ENCODE data around the gene ABHD17C. TPM values are rescaled to one million over a fixed set of nuclear protein-coding genes. Genes with fewer than 3 reads are reported as not detected.
"Not testable (repeated sequence)": the region's sequence is repeated elsewhere in the genome, so short reads cannot be mapped to it uniquely, and the experiment has no call there.

Gene ABHD17C
- 0.84 TPM for total RNA-seq

DNA sequence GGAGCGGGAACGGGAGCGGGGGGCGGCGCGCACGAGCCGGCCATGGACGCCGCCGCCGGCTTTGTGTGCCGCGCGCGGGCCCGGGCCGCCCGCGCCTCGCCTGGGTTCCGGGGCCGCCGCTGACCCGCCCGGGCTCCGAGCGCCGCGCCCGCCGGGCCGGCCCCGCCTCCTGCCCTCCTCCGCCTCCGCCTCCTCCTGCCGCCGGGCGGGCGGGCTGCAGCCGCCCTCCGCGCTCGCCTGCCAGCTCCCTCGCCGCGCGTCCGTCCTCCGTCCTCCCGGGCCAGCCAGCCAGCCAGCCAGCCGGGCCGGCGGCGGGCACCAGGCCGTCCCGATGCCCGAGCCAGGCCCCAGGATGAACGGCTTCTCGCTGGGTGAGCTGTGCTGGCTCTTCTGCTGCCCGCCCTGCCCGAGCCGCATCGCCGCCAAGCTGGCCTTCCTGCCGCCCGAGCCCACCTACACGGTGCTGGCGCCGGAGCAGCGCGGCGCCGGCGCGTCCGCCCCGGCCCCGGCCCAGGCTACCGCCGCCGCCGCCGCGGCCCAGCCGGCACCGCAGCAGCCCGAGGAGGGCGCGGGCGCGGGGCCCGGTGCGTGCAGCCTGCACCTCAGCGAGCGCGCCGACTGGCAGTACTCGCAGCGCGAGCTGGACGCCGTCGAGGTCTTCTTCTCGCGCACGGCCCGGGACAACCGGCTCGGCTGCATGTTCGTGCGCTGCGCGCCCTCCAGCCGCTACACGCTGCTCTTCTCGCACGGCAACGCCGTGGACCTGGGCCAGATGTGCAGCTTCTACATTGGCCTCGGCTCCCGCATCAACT is at the start of gene ABHD17C:
ABHD17C (plus strand) TSS at position 212 of the 812 bp plus-strand sequence; CDS start at position 332, 120 bp downstream.
- H3K9me3 ChIP-seq (ENCODE audit: low read depth, low read length): no peaks in the 10 kb centered on the region
- peak within 1 kb of the TSS; percentile 48 for H3K4me3 ChIP-seq (ENCODE audit: low read length)
- H3K4me1 ChIP-seq (ENCODE audit: insufficient read depth, low read length): peaks cover 24% of the 10 kb centered on the region
- no peaks in the 10 kb centered on the region for H3K27me3 ChIP-seq (ENCODE audit: insufficient read depth, low read length)

DNA sequence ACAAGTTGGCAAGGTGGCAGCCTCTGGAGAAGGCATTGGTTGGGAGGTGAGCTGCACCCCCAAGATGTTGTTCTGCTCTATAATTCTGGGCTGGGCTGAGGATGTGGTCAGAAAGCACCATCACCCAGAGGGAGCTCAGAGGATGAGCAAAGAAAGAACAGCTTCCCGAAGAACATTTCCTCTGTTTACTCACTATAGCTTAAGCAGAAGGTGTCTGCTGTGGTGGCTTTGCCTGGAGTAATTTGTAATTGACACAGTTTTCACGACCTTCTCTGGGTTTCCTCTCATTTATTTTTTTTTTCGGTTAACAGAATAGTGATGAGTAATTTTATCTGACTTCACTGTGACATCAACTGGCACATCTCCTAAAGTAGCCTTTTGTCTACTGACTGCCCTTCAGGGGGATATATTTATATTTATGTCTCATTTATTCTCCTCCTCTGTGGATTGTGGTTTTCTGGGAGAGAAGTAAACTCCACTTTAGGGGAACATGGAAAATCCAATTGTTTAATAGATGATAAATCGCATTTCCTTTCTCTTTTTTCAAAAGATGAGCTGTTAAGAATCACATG is 49.5 kb upstream of the ABHD17C start:
- H3K4me1 ChIP-seq (ENCODE audit: insufficient read depth, low read length): peaks cover 15% of the 10 kb centered on the region
- H3K27me3 ChIP-seq (ENCODE audit: insufficient read depth, low read length): no peaks in the 10 kb centered on the region
- H3K4me3 ChIP-seq (ENCODE audit: low read length): no peak overlapping the region
- no peaks in the 10 kb centered on the region for H3K9me3 ChIP-seq (ENCODE audit: low read depth, low read length)

DNA sequence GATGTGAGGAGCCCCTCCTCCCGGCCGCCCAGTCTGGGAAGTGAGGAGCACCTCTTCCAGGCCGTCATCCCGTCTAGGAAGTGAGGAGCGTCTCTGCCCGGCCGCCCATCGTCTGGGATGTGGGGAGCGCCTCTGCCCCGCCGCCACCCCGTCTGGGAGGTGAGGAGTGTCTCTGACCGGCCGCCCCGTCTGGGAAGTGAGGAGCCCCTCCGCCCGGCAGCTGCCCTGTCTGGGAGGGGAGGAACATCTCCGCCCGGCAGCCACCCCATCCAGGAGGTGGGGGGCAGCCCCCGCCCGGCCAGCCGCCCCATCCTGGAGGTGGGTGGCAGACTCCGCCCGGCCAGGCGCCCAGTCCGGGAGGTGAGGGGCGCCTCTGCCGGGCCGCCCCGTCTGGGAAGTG is 47.7 kb upstream of the ABHD17C start:
- not testable (repeated sequence) for H3K27me3 ChIP-seq (ENCODE audit: insufficient read depth, low read length); H3K9me3 ChIP-seq (ENCODE audit: low read depth, low read length); H3K4me3 ChIP-seq (ENCODE audit: low read length)
- peaks cover 15% of the 10 kb centered on the region for H3K4me1 ChIP-seq (ENCODE audit: insufficient read depth, low read length)

DNA sequence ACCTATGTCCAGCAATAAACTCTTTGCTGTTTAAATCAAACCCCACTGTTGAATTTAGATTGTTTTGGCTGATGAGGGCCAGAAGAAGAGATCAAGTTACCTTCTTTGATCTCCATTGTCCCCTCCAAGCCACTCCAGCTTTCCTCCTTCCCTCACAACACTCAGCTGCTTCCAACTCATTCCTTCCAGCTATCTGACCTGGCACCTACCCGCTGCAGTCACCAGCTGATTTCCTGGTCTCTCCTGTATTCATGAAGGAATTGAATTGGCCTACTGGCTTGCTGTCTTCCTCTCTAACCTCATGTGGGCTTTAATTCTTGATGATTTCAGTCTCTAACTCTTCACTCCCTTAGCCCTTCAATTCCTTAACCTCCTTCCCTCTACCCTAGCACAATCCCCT is 40.8 kb upstream of the ABHD17C start:
- Histone ChIP-seq H3K4me3 (ENCODE audit: low read length) (no peak overlapping the region), H3K9me3 (ENCODE audit: low read depth, low read length) (no peaks in the 10 kb centered on the region), H3K27me3 (ENCODE audit: insufficient read depth, low read length) (no peaks in the 10 kb centered on the region), H3K4me1 (ENCODE audit: insufficient read depth, low read length) (no peaks in the 10 kb centered on the region)

DNA sequence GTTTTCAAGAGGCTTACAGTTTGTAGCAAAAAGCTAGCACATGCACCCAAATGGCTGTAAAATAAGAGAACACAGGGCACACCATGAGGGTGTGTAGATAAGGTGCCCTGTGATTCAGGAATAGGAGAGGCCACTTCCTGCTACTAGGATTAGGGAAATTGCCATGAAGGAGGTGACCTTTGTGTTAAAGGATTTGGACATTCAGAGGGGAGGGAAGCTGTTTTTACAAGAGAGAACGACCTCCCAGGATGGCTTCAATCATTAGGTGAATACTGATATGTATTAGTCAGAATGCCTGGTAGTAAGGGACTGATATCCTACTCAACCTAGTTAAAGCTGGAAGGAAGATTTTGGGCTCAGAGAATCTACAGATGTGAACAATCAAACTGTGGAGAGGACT is 35.7 kb upstream of the ABHD17C start:
- Histone ChIP-seq H3K9me3 (ENCODE audit: low read depth, low read length) (no peaks in the 10 kb centered on the region), H3K4me1 (ENCODE audit: insufficient read depth, low read length) (no peaks in the 10 kb centered on the region), H3K27me3 (ENCODE audit: insufficient read depth, low read length) (no peaks in the 10 kb centered on the region), H3K4me3 (ENCODE audit: low read length) (no peak overlapping the region)

DNA sequence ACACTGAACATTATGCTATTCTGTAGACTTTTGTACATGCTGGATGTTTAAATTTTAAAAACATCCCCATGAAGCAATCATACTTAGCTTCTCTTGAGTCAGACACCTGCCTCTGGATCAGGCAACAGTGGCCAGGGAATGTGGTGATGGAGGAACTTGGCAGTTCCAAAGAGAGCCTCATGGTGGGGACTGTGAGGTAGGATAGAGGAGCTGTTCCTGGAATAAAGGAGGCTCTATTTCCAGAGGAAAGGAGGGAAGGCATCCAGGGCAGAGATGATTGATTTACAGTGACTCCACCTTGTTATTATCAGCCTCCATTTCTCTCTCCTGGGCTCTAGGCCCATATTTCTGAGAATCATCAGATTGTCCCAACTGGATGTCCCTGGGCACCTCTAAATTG is 35.0 kb upstream of the ABHD17C start:
- Histone ChIP-seq H3K9me3 (ENCODE audit: low read depth, low read length) (no peaks in the 10 kb centered on the region), H3K27me3 (ENCODE audit: insufficient read depth, low read length) (no peaks in the 10 kb centered on the region), H3K4me1 (ENCODE audit: insufficient read depth, low read length) (no peaks in the 10 kb centered on the region), H3K4me3 (ENCODE audit: low read length) (no peak overlapping the region)

DNA sequence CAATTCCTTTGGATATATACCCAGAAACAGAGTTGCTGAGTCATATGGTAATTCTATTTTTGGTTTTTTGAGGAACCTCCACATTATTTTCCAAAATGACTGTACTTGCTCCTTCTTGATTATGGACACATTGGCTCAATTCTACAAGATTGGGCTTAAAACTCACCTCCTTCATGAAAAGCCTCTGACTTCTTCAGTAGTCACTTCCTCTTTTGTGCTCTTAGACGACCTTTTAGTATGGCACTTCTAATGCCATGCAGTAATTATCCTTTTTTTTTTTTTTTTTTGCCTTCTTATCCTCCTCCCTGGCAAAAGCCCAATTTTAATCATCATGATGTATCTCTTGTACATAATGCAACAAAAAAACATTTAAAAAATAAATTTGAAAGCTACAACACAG is 33.0 kb upstream of the ABHD17C start:
- Histone ChIP-seq H3K27me3 (ENCODE audit: insufficient read depth, low read length) (no peaks in the 10 kb centered on the region), H3K4me1 (ENCODE audit: insufficient read depth, low read length) (no peaks in the 10 kb centered on the region), H3K4me3 (ENCODE audit: low read length) (no peak overlapping the region), H3K9me3 (ENCODE audit: low read depth, low read length) (no peaks in the 10 kb centered on the region)

DNA sequence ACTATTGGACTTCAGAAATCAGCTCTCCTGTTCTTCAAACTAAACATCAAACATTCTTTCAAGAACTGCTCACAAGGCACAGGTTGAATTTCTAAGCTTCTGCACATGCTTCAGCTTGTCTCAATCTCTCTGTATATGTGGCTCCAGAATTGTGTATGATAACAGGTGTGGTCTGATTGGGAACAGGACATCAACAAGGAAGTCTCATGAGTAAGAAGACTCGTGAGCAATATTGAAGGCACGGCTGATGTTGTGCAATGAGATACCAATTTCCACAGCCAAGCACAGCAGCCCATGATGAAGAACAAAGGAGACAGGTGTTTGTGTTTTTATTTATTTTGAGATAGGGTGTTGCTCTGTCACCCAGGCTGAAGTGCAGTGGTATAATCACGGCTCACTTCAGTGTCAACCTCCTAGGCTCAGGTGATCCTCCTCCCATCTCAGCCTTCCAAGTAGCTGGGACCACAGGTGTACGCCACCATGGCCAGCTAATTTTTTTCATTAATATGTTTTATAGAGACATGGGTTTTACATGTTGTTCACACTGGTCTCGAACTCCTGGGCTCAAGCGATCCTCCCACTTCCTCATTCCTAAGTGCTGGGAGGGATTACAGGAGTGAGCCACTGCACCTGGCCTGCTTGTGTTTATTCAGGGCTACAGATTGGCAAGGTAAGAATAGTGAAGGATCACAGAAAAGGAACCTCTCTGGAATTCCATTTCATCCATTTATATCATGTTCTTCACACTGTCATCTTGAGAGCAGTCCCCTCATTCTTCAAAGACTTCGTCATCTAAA is 32.2 kb upstream of the ABHD17C start:
- H3K4me1 ChIP-seq (ENCODE audit: insufficient read depth, low read length): no peaks in the 10 kb centered on the region
- H3K27me3 ChIP-seq (ENCODE audit: insufficient read depth, low read length): no peaks in the 10 kb centered on the region
- H3K4me3 ChIP-seq (ENCODE audit: low read length): no peak overlapping the region
- H3K9me3 ChIP-seq (ENCODE audit: low read depth, low read length): no peaks in the 10 kb centered on the region

DNA sequence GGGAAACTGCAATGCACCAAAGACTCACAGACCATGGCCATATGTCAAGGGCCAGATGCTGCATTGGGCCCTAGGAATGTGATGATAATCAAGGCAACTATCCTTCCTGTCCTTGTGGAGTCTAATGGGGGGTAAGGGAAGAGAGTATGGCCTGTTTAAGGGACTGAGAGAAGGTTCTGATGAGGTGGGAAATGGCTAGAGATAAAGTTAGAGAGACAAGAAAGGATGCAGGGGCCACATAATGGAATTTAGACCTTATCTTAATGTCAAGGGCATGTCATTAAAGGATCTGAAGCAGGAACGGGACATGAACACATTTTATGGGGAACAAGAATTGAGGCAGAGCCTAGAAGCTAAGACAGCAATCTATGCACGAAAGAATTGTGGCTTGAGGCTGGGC is 30.0 kb upstream of the ABHD17C start:
- Histone ChIP-seq H3K27me3 (ENCODE audit: insufficient read depth, low read length) (no peaks in the 10 kb centered on the region), H3K4me3 (ENCODE audit: low read length) (no peak overlapping the region), H3K4me1 (ENCODE audit: insufficient read depth, low read length) (no peaks in the 10 kb centered on the region), H3K9me3 (ENCODE audit: low read depth, low read length) (no peaks in the 10 kb centered on the region)

DNA sequence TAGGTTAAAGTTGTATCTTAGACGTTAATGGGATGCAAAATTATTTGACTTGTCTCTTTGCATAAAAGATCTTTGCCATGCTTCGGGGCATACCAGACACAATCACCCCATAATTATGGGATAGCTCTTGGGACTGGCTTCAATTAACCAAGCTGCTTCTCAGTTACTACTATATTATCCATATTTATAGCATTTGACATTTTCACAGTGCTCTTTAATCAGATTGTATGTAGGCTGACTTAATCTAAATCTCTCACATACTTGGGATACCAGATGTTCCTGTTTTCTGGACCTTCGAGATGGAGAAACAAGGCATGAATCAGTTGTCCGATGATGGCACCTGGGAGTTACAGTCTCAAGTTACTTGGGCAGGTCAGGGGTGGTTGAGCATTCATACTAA is 27.2 kb upstream of the ABHD17C start:
- Histone ChIP-seq H3K9me3 (ENCODE audit: low read depth, low read length) (no peaks in the 10 kb centered on the region), H3K4me1 (ENCODE audit: insufficient read depth, low read length) (no peaks in the 10 kb centered on the region), H3K4me3 (ENCODE audit: low read length) (no peak overlapping the region), H3K27me3 (ENCODE audit: insufficient read depth, low read length) (no peaks in the 10 kb centered on the region)

DNA sequence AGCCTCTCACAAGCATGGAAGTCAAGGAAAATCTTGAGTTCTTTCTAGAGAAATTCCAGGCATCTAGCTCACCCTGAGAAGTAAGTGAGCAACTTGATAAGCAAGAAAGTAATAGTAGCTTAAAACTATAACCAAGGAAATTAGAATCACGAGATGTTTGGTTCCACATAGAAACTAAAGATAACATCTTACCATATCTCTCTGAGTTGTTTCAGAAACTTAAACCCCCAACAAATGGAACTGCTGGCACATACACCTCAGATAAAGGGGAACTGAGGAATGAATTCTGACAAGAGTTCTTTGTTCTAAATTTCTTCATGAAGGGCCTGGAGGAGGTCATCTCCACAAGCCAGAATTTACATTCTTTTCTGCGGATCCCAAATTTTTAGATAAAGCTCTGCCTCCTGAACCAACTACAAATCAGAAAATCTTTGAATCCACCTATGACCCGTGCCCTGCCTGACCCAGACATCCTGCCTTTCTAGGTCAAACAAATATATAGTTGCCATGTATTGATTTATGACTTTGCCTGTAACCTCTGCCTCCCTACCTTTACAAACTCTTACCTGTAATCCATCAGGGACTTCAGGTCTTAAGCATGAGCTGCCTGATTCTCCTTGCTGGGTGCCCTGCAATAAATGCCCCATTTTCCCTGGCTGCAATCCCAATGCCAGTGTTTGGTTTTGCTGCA is 26.4 kb upstream of the ABHD17C start:
- H3K4me1 ChIP-seq (ENCODE audit: insufficient read depth, low read length): no peaks in the 10 kb centered on the region
- H3K4me3 ChIP-seq (ENCODE audit: low read length): no peak overlapping the region
- no peaks in the 10 kb centered on the region for H3K27me3 ChIP-seq (ENCODE audit: insufficient read depth, low read length)
- H3K9me3 ChIP-seq (ENCODE audit: low read depth, low read length): no peaks in the 10 kb centered on the region

DNA sequence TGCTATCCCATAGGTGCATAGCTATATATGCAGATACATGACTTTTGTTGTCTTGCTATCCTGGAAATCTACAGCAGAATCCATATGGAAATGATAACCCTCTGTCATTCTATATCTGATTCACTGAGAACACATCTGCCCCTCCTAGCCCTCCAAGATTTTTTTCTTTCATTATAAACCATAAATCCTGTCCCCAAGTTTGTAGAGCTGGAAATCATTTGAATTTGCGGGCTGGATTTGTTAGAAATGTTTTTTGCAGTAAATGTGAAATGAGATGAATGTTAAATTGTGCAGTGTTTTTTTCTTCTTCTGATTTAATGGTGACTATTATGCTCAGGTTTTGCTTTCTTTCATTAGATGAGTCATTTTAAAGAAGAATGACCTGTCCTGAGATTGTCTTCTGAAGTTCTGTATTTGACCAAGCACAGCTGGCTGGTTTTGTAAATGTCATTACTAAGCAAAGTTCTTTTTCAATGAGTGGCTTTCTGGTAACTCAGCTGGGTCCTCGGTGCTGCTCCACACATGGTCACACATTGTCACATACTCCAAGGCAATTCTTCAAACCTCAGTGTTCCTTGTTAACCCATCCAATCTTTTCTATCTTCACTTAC is 25.3 kb upstream of the ABHD17C start:
- no peaks in the 10 kb centered on the region for H3K9me3 ChIP-seq (ENCODE audit: low read depth, low read length)
- H3K27me3 ChIP-seq (ENCODE audit: insufficient read depth, low read length): no peaks in the 10 kb centered on the region
- H3K4me1 ChIP-seq (ENCODE audit: insufficient read depth, low read length): no peaks in the 10 kb centered on the region
- H3K4me3 ChIP-seq (ENCODE audit: low read length): no peak overlapping the region

DNA sequence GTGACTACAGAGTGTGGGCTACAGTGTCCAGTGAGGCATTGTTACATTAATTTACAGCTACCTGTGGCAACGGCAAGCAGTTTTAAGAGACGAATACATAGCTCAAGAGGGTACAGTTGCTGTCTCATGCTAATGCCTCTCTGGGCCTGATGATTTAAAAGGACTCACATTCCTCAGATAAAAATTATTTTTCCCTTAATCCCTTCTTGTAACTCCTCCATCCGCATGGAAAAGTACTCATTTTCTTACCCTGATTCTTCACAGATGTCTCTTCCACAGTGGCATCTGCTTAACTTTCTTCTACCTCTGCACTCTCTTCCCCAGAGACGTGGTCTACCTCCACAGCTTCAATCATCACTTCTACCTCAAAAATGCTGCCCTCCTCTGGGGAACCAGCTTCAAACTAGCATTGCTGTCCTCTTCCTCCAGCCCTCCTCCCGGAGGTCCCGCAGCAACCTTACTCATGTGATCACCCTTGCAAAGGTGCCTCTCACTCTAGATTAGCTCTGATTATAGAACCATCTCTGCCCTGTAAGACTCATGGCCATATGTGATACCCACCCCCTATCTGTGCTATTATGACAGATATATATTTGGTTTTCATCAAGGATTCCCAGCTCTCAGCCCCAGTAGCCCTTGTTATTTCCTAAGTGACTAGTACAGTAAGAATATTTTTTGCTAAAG is 21.4 kb upstream of the ABHD17C start:
- Histone ChIP-seq H3K4me3 (ENCODE audit: low read length) (no peak overlapping the region), H3K27me3 (ENCODE audit: insufficient read depth, low read length) (no peaks in the 10 kb centered on the region), H3K4me1 (ENCODE audit: insufficient read depth, low read length) (no peaks in the 10 kb centered on the region), H3K9me3 (ENCODE audit: low read depth, low read length) (no peaks in the 10 kb centered on the region)

DNA sequence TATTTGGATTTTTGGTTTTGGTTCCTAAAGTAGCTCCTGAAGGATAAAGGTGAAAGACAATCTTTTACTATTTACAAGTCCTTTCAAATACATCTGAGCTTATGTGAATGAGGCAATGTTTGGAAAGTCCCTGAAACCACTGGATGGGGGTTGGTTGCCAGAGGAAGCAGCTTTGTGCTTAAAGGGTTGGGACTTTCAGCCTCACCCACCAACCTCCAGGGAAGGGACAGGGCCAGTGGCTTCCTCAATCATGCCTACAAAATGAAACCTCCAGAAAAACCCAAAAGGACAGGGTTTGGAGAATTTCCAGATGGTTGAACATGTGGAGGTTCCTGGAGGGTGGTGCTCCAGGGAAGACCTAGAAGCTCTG is 20.9 kb upstream of the ABHD17C start:
- no peaks in the 10 kb centered on the region for H3K27me3 ChIP-seq (ENCODE audit: insufficient read depth, low read length)
- H3K4me3 ChIP-seq (ENCODE audit: low read length): no peak overlapping the region
- H3K4me1 ChIP-seq (ENCODE audit: insufficient read depth, low read length): no peaks in the 10 kb centered on the region
- H3K9me3 ChIP-seq (ENCODE audit: low read depth, low read length): no peaks in the 10 kb centered on the region

Data from mononuclear cell (primary cell).